HepG2 (cell line): ENCODE data around the gene TNS1. TPM values are rescaled to one million over a fixed set of nuclear protein-coding genes. Genes with fewer than 3 reads are reported as not detected.

ENCODE experiments used
- DNMT1 ChIP-seq: sonication (generic); formaldehyde crosslinking; IDR thresholded peaks from 2 replicates; pipeline ENCODE4 v1.5.1; 2020; ENCODE audit warnings: mild to moderate bottlenecking, missing genetic modification reagents
- HIC2 ChIP-seq: sonication (generic); formaldehyde crosslinking; IDR thresholded peaks from 2 replicates; pipeline ENCODE4 v1.9.0; 2022; ENCODE audit warnings: low read depth, missing genetic modification reagents
- HINFP ChIP-seq: sonication (generic); formaldehyde crosslinking; IDR thresholded peaks from 2 replicates; pipeline ENCODE4 v1.4.0; 2020; ENCODE audit warnings: low read depth, mild to moderate bottlenecking, missing genetic modification reagents
- HOMEZ ChIP-seq: IDR thresholded peaks from 2 replicates; pipeline ENCODE4 v1.6.1; 2016; ENCODE audit warnings: low read depth
- KDM2A ChIP-seq: sonication (generic); formaldehyde crosslinking; IDR thresholded peaks from 2 replicates; pipeline ENCODE4 v1.4.0; 2020; ENCODE audit warnings: low read depth, missing genetic modification reagents, borderline replicate concordance
- MYNN ChIP-seq: sonication (generic); formaldehyde crosslinking; IDR thresholded peaks from 2 replicates; pipeline ENCODE4 v1.4.0; 2020; ENCODE audit warnings: mild to moderate bottlenecking, low read depth, missing genetic modification reagents
- PCBP1 ChIP-seq: fragments of 200-400 bp; formaldehyde crosslinking; IDR thresholded peaks from 2 replicates; pipeline ENCODE4 v1.6.1; 2017; ENCODE audit warnings: mild to moderate bottlenecking, low read depth, low read length, borderline replicate concordance
- RBM22 ChIP-seq: fragments of 200-400 bp; formaldehyde crosslinking; optimal IDR thresholded peaks from 2 replicates; pipeline ENCODE3; 2017; ENCODE audit warnings: mild to moderate bottlenecking, low read length, moderate library complexity
- SALL2 ChIP-seq: sonication (generic); formaldehyde crosslinking; IDR thresholded peaks from 2 replicates; pipeline ENCODE4 v1.8.1; 2023; ENCODE audit warnings: mild to moderate bottlenecking, missing genetic modification reagents, inconsistent platforms
- SMYD3 ChIP-seq: sonication (generic); formaldehyde crosslinking; IDR thresholded peaks from 2 replicates; pipeline ENCODE4 v1.8.1; 2023; ENCODE audit warnings: mild to moderate bottlenecking, missing genetic modification reagents
- SP140L ChIP-seq: sonication (generic); formaldehyde crosslinking; IDR thresholded peaks from 2 replicates; pipeline ENCODE4 v1.4.0; 2020; ENCODE audit warnings: missing genetic modification reagents, borderline replicate concordance
- ZBTB10 ChIP-seq: sonication (generic); formaldehyde crosslinking; IDR thresholded peaks from 2 replicates; pipeline ENCODE4 v1.4.0; 2020; ENCODE audit warnings: missing genetic modification reagents, borderline replicate concordance
- ZFP41 ChIP-seq: sonication (generic); formaldehyde crosslinking; IDR thresholded peaks from 2 replicates; pipeline ENCODE4 v1.4.0; 2020; ENCODE audit warnings: mild to moderate bottlenecking, missing genetic modification reagents, borderline replicate concordance
- ZNF205 ChIP-seq: IDR thresholded peaks from 2 replicates; pipeline ENCODE4 v1.6.1; 2018; ENCODE audit warnings: missing biosample characterization, missing genetic modification reagents
- ZNF263 ChIP-seq: sonication (generic); formaldehyde crosslinking; IDR thresholded peaks from 2 replicates; pipeline ENCODE4 v1.4.0; 2020; ENCODE audit warnings: missing genetic modification reagents
- ZNF343 ChIP-seq: sonication (generic); formaldehyde crosslinking; IDR thresholded peaks from 2 replicates; pipeline ENCODE4 v1.4.0; 2020; ENCODE audit warnings: mild to moderate bottlenecking, missing genetic modification reagents
- ZNF451 ChIP-seq: sonication (generic); formaldehyde crosslinking; IDR thresholded peaks from 2 replicates; pipeline ENCODE4 v1.5.0; 2020; ENCODE audit warnings: mild to moderate bottlenecking, missing genetic modification reagents
- ZNF800 ChIP-seq: sonication (generic); formaldehyde crosslinking; IDR thresholded peaks from 2 replicates; pipeline ENCODE4 v1.4.0; 2020; ENCODE audit warnings: missing genetic modification reagents
- polyA plus RNA-seq, 8 experiments: library from polyadenylated mRNA; depleted of rRNA in 3 of 8; stranded (reverse) in 7 of 8; unstranded in 1 of 8; fragments of >200 nt; fragmentation: Illumina TruSeq in 4 of 8; extraction: Trizol in 4 of 8; gene quantifications; 2 replicates each; pipeline versions ENCODE4 v1.2.1 to v1.2.3, GENCODE V29; 2011 to 2016; ENCODE audit warnings: low read depth in 4 of 8, missing spikeins in 1 of 8, mixed read lengths in 1 of 8; ENCODE audit not compliant: insufficient read depth in 1 of 8
- total RNA-seq, 5 experiments: library from RNA; depleted of rRNA; stranded (reverse); fragments of >200 nt; fragmentation: Illumina TruSeq; extraction: Trizol; gene quantifications; 2 replicates each; pipeline ENCODE4 v1.2.3, GENCODE V29; 2016; ENCODE audit warnings: low read depth in 1 of 5

The TNS1 gene
- total and polyA plus RNA-seq, 2 of the 13 experiments (the other 11 are each of a cell fraction or from before 2014, with no cell fraction given) = 1.9 to 118 TPM

- TF ChIP-seq ZBTB10 (CRISPR knock-in tag) (no peak), PCBP1 (no peak), HINFP (CRISPR knock-in tag) (no peak), SMYD3 (CRISPR knock-in tag) (no peak), DNMT1 (CRISPR knock-in tag) (peak; percentile 90; the same call in 1 of the 2 replicates), HOMEZ (CRISPR knock-in tag) (0 out of 2 replicates have a peak, but pooled peaks have one; percentile 14), SP140L (CRISPR knock-in tag) (no peak), ZNF205 (peak; percentile 72; the same call in 1 of the 2 replicates), ZNF263 (CRISPR knock-in tag) (no peak), ZNF343 (CRISPR knock-in tag) (0 out of 2 replicates have a peak, but pooled peaks have one; percentile 53), ZFP41 (CRISPR knock-in tag) (no peak), RBM22 (no peak), MYNN (CRISPR knock-in tag) (no peak), SALL2 (CRISPR knock-in tag) (no peak), KDM2A (CRISPR knock-in tag) (peak; percentile 91), HIC2 (CRISPR knock-in tag) (peak; percentile 68; the same call in 1 of the 2 replicates), ZNF451 (CRISPR knock-in tag) (no peak), ZNF800 (CRISPR knock-in tag) (peak; percentile 58; the same call in 1 of the 2 replicates)
Measured at GRCh38 chr2:217899231-217900009, 103.4 kb downstream of the TNS1 start (continued).
